Caco-2 (cell line): ENCODE results near the gene TEK. TPM values are rescaled to one million over a fixed set of nuclear protein-coding genes. Genes with fewer than 3 reads are reported as not detected.

ENCODE experiments used
- BruUV-seq: library from RNA; stranded (reverse); fragments of 400-500 nt; replicated peaks from 2 replicates; lab custom pipeline; 2021; lab: Mats Ljungman, UMichigan
- CTCF ChIA-PET: fragments of 300-600 bp; sonication (Branson Sonifier 250); formaldehyde crosslinking; loops from one replicate; lab custom pipeline; 2022; ENCODE audit warnings: antibody characterized with exemption; lab: Charles Lee
- POLR2A ChIA-PET: fragments of 300-600 bp; sonication (Branson Sonifier 250); formaldehyde crosslinking; loops from one replicate; lab custom pipeline; 2022; ENCODE audit warnings: antibody characterized with exemption; lab: Charles Lee
- DNase-seq, 2 experiments: peaks; one replicate each; pipeline versions ENCODE4 v3.0.0 to v3.0.0-alpha.2; 2020 to 2022
- H3K27me3 ChIP-seq: replicated peaks from 2 replicates; pipeline ENCODE4 v1.6.0; 2011; ENCODE audit warnings: low read length; ENCODE audit not compliant: control insufficient read depth, insufficient read depth
- H3K36me3 ChIP-seq: 2 replicates; pipeline ENCODE4 v1.5.1; 2011; ENCODE audit warnings: low read length; ENCODE audit not compliant: control insufficient read depth, insufficient read depth
- H3K4me1 ChIP-seq: fragments of 250-450 bp; sonication (Bioruptor Pico); 2 replicates; pipeline ENCODE4 v1.5.1; 2020; ENCODE audit warnings: mild to moderate bottlenecking
- H3K4me3 ChIP-seq: 2 replicates; pipeline ENCODE4 v1.5.1; 2011; ENCODE audit warnings: low read depth, mild to moderate bottlenecking, control low read depth, low read length
- H3K9me3 ChIP-seq: fragments of 250-450 bp; sonication (Bioruptor Pico); 2 replicates; pipeline ENCODE4 v1.5.1; 2020; ENCODE audit warnings: mild to moderate bottlenecking, moderate library complexity
- H3K27ac Mint-ChIP-seq: one replicate; pipeline ENCODE4 v1.8.0; 2022; ENCODE audit warnings: mixed read lengths; ENCODE audit not compliant: unreplicated experiment
- H3K27me3 Mint-ChIP-seq: one replicate; pipeline ENCODE4 v1.8.0; 2022; ENCODE audit warnings: mixed read lengths; ENCODE audit not compliant: insufficient read depth, unreplicated experiment
- H3K36me3 Mint-ChIP-seq: one replicate; pipeline ENCODE4 v1.8.0; 2022; ENCODE audit warnings: mild to moderate bottlenecking, mixed read lengths; ENCODE audit not compliant: insufficient read depth, unreplicated experiment
- H3K4me1 Mint-ChIP-seq: one replicate; pipeline ENCODE4 v1.8.0; 2022; ENCODE audit warnings: low read depth, mixed read lengths; ENCODE audit not compliant: unreplicated experiment
- H3K4me3 Mint-ChIP-seq: one replicate; pipeline ENCODE4 v1.8.0; 2022; ENCODE audit warnings: mild to moderate bottlenecking, moderate library complexity, mixed read lengths; ENCODE audit not compliant: unreplicated experiment
- H3K9me3 Mint-ChIP-seq: one replicate; pipeline ENCODE4 v1.8.0; 2022; ENCODE audit warnings: mixed read lengths; ENCODE audit not compliant: unreplicated experiment
- intact Hi-C: fragments of 100-400 bp; cut with micrococcal nuclease; formaldehyde crosslinking; loops from one replicate; pipeline ENCODE4 v1.10.0; 2022; ENCODE audit not compliant: unreplicated experiment
- total RNA-seq: library from RNA; stranded (reverse); gene quantifications from 2 replicates; pipeline ENCODE4 v1.2.3, GENCODE V29; 2022
- TF ChIP-seq, protein P1 (sequence below), 2 experiments: fragments of 200-600 bp in 1 of 2; IDR thresholded peaks; 1 replicate in 1 of 2; 2 replicates in 1 of 2; pipeline versions ENCODE4 v1.5.1 to v1.8.0; 2011 to 2022; ENCODE audit warnings: antibody characterized with exemption in 1 of 2, control low read depth in 1 of 2, inconsistent platforms in 1 of 2, low read depth in 1 of 2, low read length in 1 of 2, mild to moderate bottlenecking in 1 of 2, moderate library complexity in 1 of 2; ENCODE audit not compliant: insufficient read depth in 1 of 2, severe bottlenecking in 1 of 2, unreplicated experiment in 1 of 2

Gene TEK
- total RNA-seq, 1 experiment from 2014 or later = not detected

DNA sequence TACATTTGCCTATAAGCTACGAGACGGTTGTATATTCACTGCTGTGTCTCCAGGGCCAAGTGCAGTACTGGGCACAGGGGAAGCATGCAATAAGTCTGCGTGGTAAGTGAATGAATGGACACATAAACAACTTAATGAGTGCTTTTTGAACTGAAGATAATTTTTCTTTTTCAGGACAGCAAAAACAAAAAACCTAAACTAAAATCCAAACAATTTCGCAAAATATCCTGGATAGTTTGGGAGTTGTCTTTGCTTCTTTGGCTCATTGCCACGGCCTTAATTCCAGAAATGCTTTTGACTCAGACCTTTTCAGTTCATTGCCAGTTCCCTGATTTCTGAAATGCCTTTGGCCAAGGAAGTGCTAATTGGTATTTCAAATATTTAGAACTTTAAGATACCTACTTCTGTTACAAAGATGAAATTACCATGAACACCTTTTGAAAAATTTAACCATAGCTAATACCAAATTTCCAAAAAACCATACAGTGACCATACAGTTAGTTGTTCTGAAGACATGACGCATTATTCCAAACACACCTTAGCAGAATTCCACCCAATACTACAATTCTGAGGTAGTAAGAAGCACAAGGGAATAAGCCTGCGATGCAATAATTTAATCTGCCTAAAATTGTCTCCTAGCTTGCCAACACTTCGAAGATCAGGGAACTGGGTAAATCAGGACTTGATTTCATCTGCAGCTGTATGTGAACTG is 42.8 kb downstream of the TEK start:
- Mint-ChIP-seq H3K27ac (no peak overlapping the region), H3K9me3 (no peaks in the 10 kb centered on the region), H3K4me1 (no peaks in the 10 kb centered on the region), H3K4me3 (no peak overlapping the region), H3K27me3 (peaks cover 2% of the 10 kb centered on the region), H3K36me3 (no peaks in the 10 kb centered on the region)
- TF ChIP-seq, protein P1, sequence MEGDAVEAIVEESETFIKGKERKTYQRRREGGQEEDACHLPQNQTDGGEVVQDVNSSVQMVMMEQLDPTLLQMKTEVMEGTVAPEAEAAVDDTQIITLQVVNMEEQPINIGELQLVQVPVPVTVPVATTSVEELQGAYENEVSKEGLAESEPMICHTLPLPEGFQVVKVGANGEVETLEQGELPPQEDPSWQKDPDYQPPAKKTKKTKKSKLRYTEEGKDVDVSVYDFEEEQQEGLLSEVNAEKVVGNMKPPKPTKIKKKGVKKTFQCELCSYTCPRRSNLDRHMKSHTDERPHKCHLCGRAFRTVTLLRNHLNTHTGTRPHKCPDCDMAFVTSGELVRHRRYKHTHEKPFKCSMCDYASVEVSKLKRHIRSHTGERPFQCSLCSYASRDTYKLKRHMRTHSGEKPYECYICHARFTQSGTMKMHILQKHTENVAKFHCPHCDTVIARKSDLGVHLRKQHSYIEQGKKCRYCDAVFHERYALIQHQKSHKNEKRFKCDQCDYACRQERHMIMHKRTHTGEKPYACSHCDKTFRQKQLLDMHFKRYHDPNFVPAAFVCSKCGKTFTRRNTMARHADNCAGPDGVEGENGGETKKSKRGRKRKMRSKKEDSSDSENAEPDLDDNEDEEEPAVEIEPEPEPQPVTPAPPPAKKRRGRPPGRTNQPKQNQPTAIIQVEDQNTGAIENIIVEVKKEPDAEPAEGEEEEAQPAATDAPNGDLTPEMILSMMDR (IDR thresholded peaks at IDR 0.05; ENCODE audit: insufficient read depth in 1 of 2, low read depth in 1 of 2, low read length in 1 of 2, severe bottlenecking in 1 of 2, unreplicated experiment in 1 of 2) = no peak
- intact Hi-C loops = no loop called here
- ChIA-PET CTCF (no interaction called here), POLR2A (no interaction called here)
- Histone ChIP-seq H3K9me3 (no peaks in the 10 kb centered on the region), H3K4me3 (no peak overlapping the region), H3K4me1 (no peaks in the 10 kb centered on the region), H3K27me3 (no peaks in the 10 kb centered on the region), H3K36me3 (no peaks in the 10 kb centered on the region)
- BruUV-seq = no TSS peak
- no peak for DNase-seq

DNA sequence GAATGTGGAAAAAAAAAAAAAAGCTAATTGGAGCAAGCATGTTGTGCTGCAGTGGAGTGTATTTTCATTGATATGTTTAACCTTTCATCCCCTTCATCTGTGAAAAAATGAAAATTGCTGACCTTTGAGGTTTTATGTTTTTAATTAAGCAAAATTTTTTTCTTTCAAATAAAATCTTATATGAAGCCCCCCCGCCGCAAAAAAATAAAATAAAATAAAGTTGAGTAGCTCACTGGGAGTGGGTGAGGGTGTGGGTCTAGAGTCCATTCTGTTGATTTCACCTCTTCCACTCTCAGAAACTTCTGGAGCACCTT is 43.3 kb downstream of the TEK start:
- no peak for DNase-seq
- Mint-ChIP-seq H3K36me3 (no peaks in the 10 kb centered on the region), H3K27me3 (no peaks in the 10 kb centered on the region), H3K27ac (no peak overlapping the region), H3K4me3 (no peak overlapping the region), H3K9me3 (no peaks in the 10 kb centered on the region), H3K4me1 (no peaks in the 10 kb centered on the region)
- no peaks in the 10 kb centered on the region for H3K27me3 ChIP-seq
- H3K9me3 ChIP-seq = no peaks in the 10 kb centered on the region
- TF ChIP-seq, protein P1 (IDR thresholded peaks at IDR 0.05; ENCODE audit: insufficient read depth in 1 of 2, low read depth in 1 of 2, low read length in 1 of 2, severe bottlenecking in 1 of 2, unreplicated experiment in 1 of 2) = no peak
- no TSS peak for BruUV-seq
- ChIA-PET POLR2A (no interaction called here), CTCF (no interaction called here)
- no peaks in the 10 kb centered on the region for H3K4me1 ChIP-seq
- intact Hi-C loops = no loop called here
- no peaks in the 10 kb centered on the region for H3K36me3 ChIP-seq
- H3K4me3 ChIP-seq = no peak overlapping the region

DNA sequence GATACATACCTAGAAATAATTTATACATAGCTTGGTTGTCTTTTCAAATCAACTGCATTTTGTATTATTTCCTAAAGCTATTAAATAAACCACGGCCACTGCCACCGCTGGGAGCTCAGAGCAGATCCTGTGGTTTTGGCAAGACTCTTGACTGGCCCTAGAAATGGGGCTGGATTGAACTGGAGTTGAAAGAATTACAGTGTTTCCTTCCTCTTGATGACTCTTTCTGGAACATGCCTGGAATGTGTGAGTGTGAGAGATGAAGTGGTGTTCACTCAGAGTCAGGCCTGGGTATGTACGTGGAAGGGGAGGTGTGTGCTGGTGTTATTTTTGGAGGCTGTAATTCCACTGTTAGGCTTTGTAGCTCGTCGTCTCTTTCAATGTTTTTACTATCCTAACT is 45.9 kb downstream of the TEK start:
- H3K27me3 Mint-ChIP-seq = no peaks in the 10 kb centered on the region
- no peak for DNase-seq
- no peaks in the 10 kb centered on the region for H3K4me1 ChIP-seq
- H3K36me3 Mint-ChIP-seq = no peaks in the 10 kb centered on the region
- H3K9me3 ChIP-seq = no peaks in the 10 kb centered on the region
- no peaks in the 10 kb centered on the region for H3K27me3 ChIP-seq
- no peak overlapping the region for H3K27ac Mint-ChIP-seq
- CTCF ChIA-PET = no interaction called here
- BruUV-seq = no TSS peak
- H3K4me3 Mint-ChIP-seq = no peak overlapping the region
- TF ChIP-seq, protein P1 (IDR thresholded peaks at IDR 0.05; ENCODE audit: insufficient read depth in 1 of 2, low read depth in 1 of 2, low read length in 1 of 2, severe bottlenecking in 1 of 2, unreplicated experiment in 1 of 2) = no peak
- POLR2A ChIA-PET = no interaction called here
- no peaks in the 10 kb centered on the region for H3K9me3 Mint-ChIP-seq
- H3K4me1 Mint-ChIP-seq = no peaks in the 10 kb centered on the region
- H3K36me3 ChIP-seq = no peaks in the 10 kb centered on the region
- H3K4me3 ChIP-seq = no peak overlapping the region
- intact Hi-C loops = no loop called here
